Chondrocyte (in vitro differentiated cells): ENCODE measurements around the gene REV1. TPM values are rescaled to one million over a fixed set of nuclear protein-coding genes. Genes with fewer than 3 reads are reported as not detected.

Source experiments
- DNase-seq: peaks from one replicate; pipeline ENCODE4 v3.0.0; 2021; ENCODE audit warnings: mixed read lengths, low spot score
- H3K27ac Mint-ChIP-seq: one replicate; pipeline ENCODE4 v1.8.0; 2021; ENCODE audit warnings: mild to moderate bottlenecking, moderate library complexity, mixed read lengths; ENCODE audit not compliant: unreplicated experiment
- H3K27me3 Mint-ChIP-seq: 2 replicates; pipeline ENCODE4 v1.8.0; 2021; ENCODE audit warnings: low read depth, mixed read lengths
- H3K36me3 Mint-ChIP-seq: 2 replicates; pipeline ENCODE4 v1.8.0; 2021; ENCODE audit warnings: low read depth, mixed read lengths
- H3K4me1 Mint-ChIP-seq: 2 replicates; pipeline ENCODE4 v1.8.0; 2021; ENCODE audit warnings: low read depth, mild to moderate bottlenecking, mixed read lengths
- H3K4me3 Mint-ChIP-seq: one replicate; pipeline ENCODE4 v1.8.0; 2021; ENCODE audit warnings: mild to moderate bottlenecking, moderate library complexity, mixed read lengths; ENCODE audit not compliant: unreplicated experiment
- H3K9me3 Mint-ChIP-seq: 2 replicates; pipeline ENCODE4 v1.8.0; 2021; ENCODE audit warnings: low read depth, mixed read lengths
- CTCF ChIP-seq: fragments of 200-600 bp; sonication (generic); IDR thresholded peaks from 2 replicates; pipeline ENCODE4 v1.5.0; 2021; ENCODE audit warnings: antibody characterized with exemption, mild to moderate bottlenecking, moderate library complexity
- total RNA-seq: library from RNA; stranded (reverse); gene quantifications from 3 replicates; pipeline ENCODE4 v1.2.1, GENCODE V29; 2021

Gene REV1
- total RNA-seq, 1 donor from 2014 or later, result 25.0 TPM

- Mint-ChIP-seq H3K4me3 (no peak overlapping the region), H3K4me1 (peaks cover 30% of the 10 kb centered on the region), H3K36me3 (peaks cover 14% of the 10 kb centered on the region), H3K27ac (no peak overlapping the region), H3K9me3 (no peaks in the 10 kb centered on the region), H3K27me3 (no peaks in the 10 kb centered on the region)
- TF ChIP-seq CTCF, result no peak
- no peak for DNase-seq
Observed at GRCh38 chr2:99417396-99417795, 72.4 kb downstream of the REV1 start.

- H3K27me3 Mint-ChIP-seq, result no peaks in the 10 kb centered on the region
- peaks cover 3% of the 10 kb centered on the region for H3K4me1 Mint-ChIP-seq
- no peak for DNase-seq
- no peak overlapping the region for H3K27ac Mint-ChIP-seq
- H3K36me3 Mint-ChIP-seq, result peaks cover 15% of the 10 kb centered on the region
- no peaks in the 10 kb centered on the region for H3K9me3 Mint-ChIP-seq
- TF ChIP-seq CTCF, result no peak
- H3K4me3 Mint-ChIP-seq, result no peak overlapping the region
Observed at GRCh38 chr2:99414566-99414965, 75.3 kb downstream of the REV1 start.

GRCh38 chr2:99410276-99410675, 79.5 kb downstream of the REV1 start:
- no peak for TF ChIP-seq CTCF
- no peaks in the 10 kb centered on the region for H3K9me3 Mint-ChIP-seq
- H3K27me3 Mint-ChIP-seq, result no peaks in the 10 kb centered on the region
- peaks cover 11% of the 10 kb centered on the region for H3K36me3 Mint-ChIP-seq
- no peak overlapping the region for H3K27ac Mint-ChIP-seq
- DNase-seq, result no peak
- H3K4me3 Mint-ChIP-seq, result no peak overlapping the region
- no peaks in the 10 kb centered on the region for H3K4me1 Mint-ChIP-seq

- TF ChIP-seq CTCF, result no peak
- H3K4me1 Mint-ChIP-seq, result no peaks in the 10 kb centered on the region
- peaks cover 28% of the 10 kb centered on the region for H3K36me3 Mint-ChIP-seq
- no peak overlapping the region for H3K27ac Mint-ChIP-seq
- no peak overlapping the region for H3K4me3 Mint-ChIP-seq
- H3K27me3 Mint-ChIP-seq, result no peaks in the 10 kb centered on the region
- no peaks in the 10 kb centered on the region for H3K9me3 Mint-ChIP-seq
- DNase-seq, result no peak
Observed at GRCh38 chr2:99406137-99406536, 83.7 kb downstream of the REV1 start.

GRCh38 chr2:99404797-99405669, 84.8 kb downstream of the REV1 start:
- no peak overlapping the region for H3K27ac Mint-ChIP-seq

More at GRCh38 chr2:99404797-99405669, 84.8 kb downstream of the REV1 start:
- Mint-ChIP-seq H3K4me1 (no peaks in the 10 kb centered on the region), H3K27me3 (no peaks in the 10 kb centered on the region), H3K4me3 (no peak overlapping the region), H3K9me3 (no peaks in the 10 kb centered on the region), H3K36me3 (peaks cover 28% of the 10 kb centered on the region)
- TF ChIP-seq CTCF, result no peak
- no peak for DNase-seq
